ENCODE measurements around the gene IRF3.
A peak's percentile ranks its signal among the peaks of the same experiment; 100 is the strongest.
"Not testable (repeated sequence)": the region's sequence is repeated elsewhere in the genome, so short reads cannot be mapped to it uniquely, and the experiment has no call there.

IRF3 gene

GRCh38 chr19:49652551-49653465 lies 12.8 kb downstream of the IRF3 start:
- no peak for FAIRE-seq
- no peak for DNase-seq (ENCODE audit: insufficient read length, low spot score)

- FAIRE-seq (no peak), DNase-seq (ENCODE audit: insufficient read length, low spot score) (no peak)
Measured at GRCh38 chr19:49651820-49652550, 13.7 kb downstream of the IRF3 start.

GRCh38 chr19:49651029-49651819 lies 14.4 kb downstream of the IRF3 start:
- FAIRE-seq (no peak), DNase-seq (ENCODE audit: insufficient read length, low spot score) (no peak)

GRCh38 chr19:49646586-49646985 lies 19.1 kb downstream of the IRF3 start:
- DNase-seq (ENCODE audit: insufficient read length, low spot score) (no peak), FAIRE-seq (no peak)

- FAIRE-seq (no peak), DNase-seq (ENCODE audit: insufficient read length, low spot score) (no peak)
Measured at GRCh38 chr19:49645995-49646394, 19.7 kb downstream of the IRF3 start.

- FAIRE-seq (no peak), DNase-seq (ENCODE audit: insufficient read length, low spot score) (no peak)
Measured at GRCh38 chr19:49645592-49645991, 20.1 kb downstream of the IRF3 start.

- FAIRE-seq (peak; percentile 75), DNase-seq (ENCODE audit: insufficient read length, low spot score) (no peak)
Measured at GRCh38 chr19:49643466-49643865, 22.2 kb downstream of the IRF3 start.

GRCh38 chr19:49642492-49643035 lies 23.1 kb downstream of the IRF3 start:
- FAIRE-seq: peak; percentile 40
- DNase-seq (ENCODE audit: insufficient read length, low spot score): no peak

GRCh38 chr19:49641688-49642491 lies 23.8 kb downstream of the IRF3 start, which contains the start of gene SCAF1:
SCAF1 (plus strand) TSS chr19:49642209; CDS start chr19:49645027, 2,818 bp downstream.
- DNase-seq (ENCODE audit: insufficient read length, low spot score) (peak; percentile 94), FAIRE-seq (peak; percentile 97)

GRCh38 chr19:49640113-49640898 lies 25.4 kb downstream of the IRF3 start, which contains the start of gene RRAS:
RRAS (minus strand) TSS chr19:49640143; CDS start chr19:49640098, 45 bp downstream.
- FAIRE-seq (peak; percentile 99), DNase-seq (ENCODE audit: insufficient read length, low spot score) (peak; percentile 91)

GRCh38 chr19:49639401-49640112 lies 26.1 kb downstream of the IRF3 start:
- DNase-seq (ENCODE audit: insufficient read length, low spot score) (no peak), FAIRE-seq (no peak)

- no peak for FAIRE-seq
- DNase-seq (ENCODE audit: insufficient read length, low spot score): no peak
Measured at GRCh38 chr19:49637821-49638738, 27.6 kb downstream of the IRF3 start.

- FAIRE-seq (no peak), DNase-seq (ENCODE audit: insufficient read length, low spot score) (no peak)
Measured at GRCh38 chr19:49636233-49636932, 29.3 kb downstream of the IRF3 start.

- FAIRE-seq (no peak), DNase-seq (ENCODE audit: insufficient read length, low spot score) (no peak)
Measured at GRCh38 chr19:49635530-49636232, 30.0 kb downstream of the IRF3 start.

- not testable (repeated sequence) for DNase-seq (ENCODE audit: insufficient read length, low spot score); FAIRE-seq
Measured at GRCh38 chr19:49633273-49633672, 32.4 kb downstream of the IRF3 start.

GRCh38 chr19:49632576-49632975 lies 33.1 kb downstream of the IRF3 start:
- FAIRE-seq (no peak), DNase-seq (ENCODE audit: insufficient read length, low spot score) (no peak)

Data from GM19239 (cell line).